Muscle layer of colon (tissue), 2 donors: Measurements from ENCODE around the gene MKX.

Experiments used
- H3K27ac ChIP-seq: one replicate; pipeline ENCODE4 v1.7.0; 2013; ENCODE audit warnings: low read depth, mild to moderate bottlenecking, low read length, moderate library complexity
- H3K27me3 ChIP-seq, 2 donors: one replicate each; pipeline ENCODE4 v1.7.0; 2013; ENCODE audit warnings: low read length in 2 of 2, mild to moderate bottlenecking in 2 of 2; ENCODE audit not compliant: insufficient read depth in 2 of 2, control insufficient read depth in 1 of 2
- H3K36me3 ChIP-seq: one replicate; pipeline ENCODE4 v1.7.0; 2013; ENCODE audit warnings: mild to moderate bottlenecking, low read length; ENCODE audit not compliant: insufficient read depth
- H3K4me1 ChIP-seq: one replicate; pipeline ENCODE4 v1.7.0; 2013; ENCODE audit warnings: mild to moderate bottlenecking, low read length; ENCODE audit not compliant: insufficient read depth
- H3K4me3 ChIP-seq, 2 donors: one replicate each; pipeline ENCODE4 v1.7.0; 2013; ENCODE audit warnings: low read length in 2 of 2, low read depth in 1 of 2, mild to moderate bottlenecking in 1 of 2, moderate library complexity in 1 of 2
- H3K9ac ChIP-seq: one replicate; pipeline ENCODE4 v1.7.0; 2013; ENCODE audit warnings: low read length
- H3K9me3 ChIP-seq: one replicate; pipeline ENCODE4 v1.7.0; 2013; ENCODE audit warnings: mild to moderate bottlenecking, low read length
- donor health status: abdominal sarcoma.
- donor health status: Adenocarcinoma of cecum.

MKX gene

DNA sequence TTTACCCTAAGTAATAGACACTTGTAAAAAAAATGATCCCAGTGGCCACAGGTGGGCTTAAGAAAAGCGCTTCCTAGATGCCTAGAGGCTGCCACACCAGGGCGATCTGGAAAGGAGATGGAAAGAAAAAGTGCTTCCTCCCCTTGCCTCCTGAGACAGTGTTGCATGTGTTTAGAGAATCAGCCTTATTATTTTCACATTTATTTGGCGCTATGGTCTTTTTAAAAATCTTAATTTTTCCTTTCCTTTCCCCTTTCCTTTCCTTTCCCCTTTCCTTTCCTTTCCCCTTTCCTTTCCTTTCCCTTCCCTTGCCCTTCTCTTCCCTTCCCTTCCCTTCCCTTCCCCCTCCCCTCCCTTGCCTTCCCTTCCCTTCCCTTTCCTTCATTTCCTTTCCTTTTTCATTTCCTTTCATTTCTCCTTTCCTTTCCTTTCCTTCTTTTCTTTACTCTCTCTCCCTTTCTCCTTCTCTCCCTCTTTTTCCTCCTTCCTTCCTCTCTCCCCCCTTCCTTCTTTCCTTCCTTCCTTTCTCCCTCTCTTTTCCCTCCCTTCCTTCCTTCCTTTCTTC is 7.1 kb upstream of the MKX start:
- Histone ChIP-seq H3K27me3 (peaks cover 5 to 9% of the 10 kb centered on the region in 2 donors), H3K9ac (no peak overlapping the region), H3K27ac (no peak overlapping the region), H3K9me3 (no peaks in the 10 kb centered on the region), H3K36me3 (no peaks in the 10 kb centered on the region), H3K4me3 (no peak overlapping the region), H3K4me1 (no peaks in the 10 kb centered on the region)

- no peak overlapping the region for H3K27ac ChIP-seq
- no peaks in the 10 kb centered on the region for H3K36me3 ChIP-seq
- H3K9me3 ChIP-seq = no peaks in the 10 kb centered on the region
- H3K9ac ChIP-seq = no peak overlapping the region
- H3K4me1 ChIP-seq = peaks cover 28% of the 10 kb centered on the region
- peaks cover 35 to 50% of the 10 kb centered on the region in 2 donors for H3K27me3 ChIP-seq
- no peak overlapping the region for H3K4me3 ChIP-seq
Measured at GRCh38 chr10:27748601-27749000, 3.0 kb upstream of the MKX start.

GRCh38 chr10:27747096-27747451 is 1.5 kb upstream of the MKX start:
- peaks cover 35 to 63% of the 10 kb centered on the region in 2 donors for H3K27me3 ChIP-seq

GRCh38 chr10:27746397-27747095 is 927 bp upstream of the MKX start:
- Histone ChIP-seq H3K4me3 (peak overlapping the region; percentile 54 to 60), H3K27ac (no peak overlapping the region), H3K36me3 (no peaks in the 10 kb centered on the region), H3K9me3 (no peaks in the 10 kb centered on the region), H3K4me1 (peaks cover 32% of the 10 kb centered on the region), H3K27me3 (peaks cover 35 to 68% of the 10 kb centered on the region in 2 donors), H3K9ac (no peak overlapping the region)

More at GRCh38 chr10:27747096-27747451, 1.5 kb upstream of the MKX start:
- H3K27ac ChIP-seq = no peak overlapping the region
- H3K9ac ChIP-seq = no peak overlapping the region
- H3K9me3 ChIP-seq = no peaks in the 10 kb centered on the region
- peak overlapping the region in 1 of 2 donors; percentile 54 for H3K4me3 ChIP-seq
- peaks cover 28% of the 10 kb centered on the region for H3K4me1 ChIP-seq
- no peaks in the 10 kb centered on the region for H3K36me3 ChIP-seq

- Histone ChIP-seq H3K9me3 (no peaks in the 10 kb centered on the region), H3K4me1 (peaks cover 33% of the 10 kb centered on the region), H3K27me3 (peaks cover 35 to 78% of the 10 kb centered on the region in 2 donors), H3K9ac (no peak overlapping the region), H3K36me3 (no peaks in the 10 kb centered on the region), H3K4me3 (peak overlapping the region; percentile 54 to 77), H3K27ac (no peak overlapping the region)
Measured at GRCh38 chr10:27744802-27745731, 552 bp downstream of the MKX start.

DNA sequence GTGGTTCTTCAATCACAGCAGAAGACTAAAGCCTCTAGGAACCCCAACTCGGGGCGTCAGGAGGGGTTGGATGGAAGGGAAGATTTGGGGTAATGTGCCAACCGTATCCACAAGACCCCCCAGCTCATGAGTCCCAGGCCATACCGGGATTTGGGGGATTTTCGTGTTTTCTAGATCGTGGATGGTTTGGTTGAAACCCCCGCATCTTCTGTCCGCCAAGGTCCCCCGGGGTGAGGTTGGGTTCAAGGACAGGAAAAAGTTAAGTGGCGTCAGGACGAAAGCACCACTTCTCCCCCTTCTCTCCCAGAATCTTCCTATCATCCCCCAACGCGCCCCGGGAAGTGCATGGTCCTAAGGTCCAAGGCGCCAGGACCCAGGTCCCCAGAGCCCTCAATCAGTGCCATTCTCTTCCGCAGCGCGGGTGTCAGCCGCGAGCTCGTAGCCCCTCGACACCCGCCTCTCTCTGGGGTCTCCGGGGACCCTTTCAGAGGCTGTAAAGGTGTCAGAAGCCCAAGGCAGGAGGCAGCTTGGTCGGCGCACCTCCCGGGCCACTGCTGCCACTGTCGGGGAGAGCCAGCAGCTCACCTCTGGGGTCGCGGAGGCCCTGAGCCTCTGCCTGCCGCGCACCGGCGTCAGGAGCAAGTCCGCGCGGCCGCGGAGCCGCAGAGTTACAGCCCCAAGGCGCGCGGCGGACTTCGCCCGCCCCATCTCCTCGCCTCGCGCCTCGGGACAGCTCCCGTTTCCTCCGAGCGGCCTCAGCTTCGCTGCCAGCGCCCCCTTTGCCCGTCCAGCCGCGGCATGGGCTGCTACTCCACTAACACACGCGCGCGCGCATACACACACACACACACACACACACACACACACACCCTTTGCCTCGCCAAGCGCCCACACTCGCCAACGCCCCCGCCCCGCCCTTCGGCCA is 1.5 kb downstream of the MKX start:
- Histone ChIP-seq H3K9ac (no peak overlapping the region), H3K4me1 (peaks cover 33% of the 10 kb centered on the region), H3K27ac (no peak overlapping the region), H3K4me3 (peak overlapping the region; percentile 54 to 77), H3K27me3 (peaks cover 35 to 78% of the 10 kb centered on the region in 2 donors), H3K9me3 (no peaks in the 10 kb centered on the region), H3K36me3 (no peaks in the 10 kb centered on the region)

GRCh38 chr10:27743012-27743876 is 2.4 kb downstream of the MKX start:
- Histone ChIP-seq H3K9ac (peak overlapping the region; percentile 21), H3K27ac (peak overlapping the region; percentile 55), H3K27me3 (peaks cover 35 to 72% of the 10 kb centered on the region in 2 donors)

DNA sequence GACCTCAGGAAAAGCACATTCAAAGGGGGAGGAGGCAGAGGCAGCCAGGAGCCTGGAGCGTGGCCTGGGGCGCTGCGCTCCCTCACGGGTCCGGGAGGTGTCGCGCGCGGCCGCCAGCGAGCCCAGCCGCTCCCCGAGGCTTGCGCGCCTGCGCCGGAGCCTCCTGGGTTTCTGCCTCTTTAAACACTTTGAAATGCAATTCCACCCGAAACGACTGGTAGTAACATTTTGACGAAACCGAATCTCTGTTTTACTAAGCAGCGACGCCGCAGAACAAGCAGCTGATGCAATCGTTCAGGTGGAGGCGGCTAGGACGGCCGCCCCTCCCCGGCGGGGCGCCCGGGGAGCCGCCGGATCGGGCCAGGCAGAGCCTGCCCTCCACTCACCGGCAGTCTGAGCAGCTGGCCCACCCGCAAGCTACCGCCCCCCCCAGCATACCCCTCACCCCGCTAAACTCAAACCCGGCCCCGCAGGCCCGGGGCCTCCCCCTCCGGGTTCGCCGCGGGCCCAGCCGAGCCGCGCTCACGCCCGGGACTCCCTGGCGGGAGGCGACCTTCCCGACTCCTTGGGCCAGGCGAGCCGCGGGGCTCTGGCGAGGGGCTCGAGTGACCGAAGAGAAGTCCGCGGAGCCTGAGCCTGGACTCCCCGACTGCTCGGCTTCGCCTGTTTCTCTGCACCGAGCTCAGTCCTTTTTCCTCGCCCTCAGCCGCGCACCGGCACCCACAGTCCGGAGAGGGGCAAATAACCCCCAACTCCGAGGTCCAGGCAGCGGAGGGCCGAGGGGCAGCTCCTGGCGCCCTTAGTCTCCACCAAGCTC is 3.2 kb downstream of the MKX start:
- H3K4me1 ChIP-seq = peaks cover 33% of the 10 kb centered on the region
- peak overlapping the region; percentile 54 to 77 for H3K4me3 ChIP-seq
- H3K27ac ChIP-seq = peak overlapping the region; percentile 55
- no peaks in the 10 kb centered on the region for H3K9me3 ChIP-seq
- H3K27me3 ChIP-seq = peaks cover 27 to 65% of the 10 kb centered on the region in 2 donors
- no peaks in the 10 kb centered on the region for H3K36me3 ChIP-seq
- peak overlapping the region; percentile 21 for H3K9ac ChIP-seq

More at GRCh38 chr10:27743012-27743876, 2.4 kb downstream of the MKX start:
- peaks cover 33% of the 10 kb centered on the region for H3K4me1 ChIP-seq
- no peaks in the 10 kb centered on the region for H3K9me3 ChIP-seq
- peak overlapping the region; percentile 54 to 77 for H3K4me3 ChIP-seq
- H3K36me3 ChIP-seq = no peaks in the 10 kb centered on the region

DNA sequence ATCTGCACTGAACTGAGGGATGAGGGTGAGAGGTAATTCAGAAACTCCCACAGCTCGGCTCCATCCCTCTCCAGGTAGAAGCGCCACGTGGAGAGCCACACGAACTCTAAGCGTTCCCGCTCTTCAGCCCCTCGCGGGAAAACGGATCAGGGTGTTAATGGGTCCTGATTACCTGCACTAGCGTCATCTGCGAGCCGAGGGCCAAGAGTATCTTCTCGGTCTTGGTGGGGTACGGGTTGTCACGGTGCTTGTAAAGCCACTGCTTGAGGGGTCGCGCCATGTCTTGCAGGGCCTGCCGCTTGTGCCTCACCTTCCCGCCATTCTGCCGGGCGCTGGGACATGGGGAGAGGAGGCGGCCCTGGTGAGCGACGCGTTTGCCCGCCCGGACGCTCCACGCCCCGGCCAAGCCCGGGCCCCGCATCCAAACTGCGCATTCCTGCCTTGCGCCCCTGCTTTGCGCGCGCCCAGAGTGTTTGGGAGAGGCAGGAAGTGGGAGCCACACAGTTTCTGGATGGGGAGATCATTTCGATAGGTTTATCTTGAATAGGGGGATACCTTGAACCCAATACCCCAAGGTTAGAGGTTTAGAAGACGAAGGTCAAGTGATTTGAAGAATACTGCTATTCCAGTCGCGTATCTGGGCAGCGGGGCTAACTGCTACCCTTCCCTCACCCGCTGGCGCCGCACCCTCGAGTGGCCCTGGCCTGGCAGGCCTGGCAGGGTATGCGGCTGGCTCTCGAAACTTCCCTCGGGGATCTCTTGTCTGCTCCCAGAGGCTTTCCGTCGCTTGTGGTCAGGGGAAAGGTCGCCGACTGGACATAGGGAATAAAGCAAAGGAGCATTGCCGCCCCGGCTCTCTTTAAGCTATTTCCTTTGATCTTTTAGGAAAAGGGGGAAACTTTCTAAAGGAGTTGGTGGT is 4.2 kb downstream of the MKX start:
- no peaks in the 10 kb centered on the region for H3K36me3 ChIP-seq
- no peaks in the 10 kb centered on the region for H3K9me3 ChIP-seq
- H3K9ac ChIP-seq = no peak overlapping the region
- H3K27me3 ChIP-seq = peaks cover 17 to 56% of the 10 kb centered on the region in 2 donors
- peak overlapping the region; percentile 54 to 77 for H3K4me3 ChIP-seq
- H3K27ac ChIP-seq = no peak overlapping the region
- H3K4me1 ChIP-seq = peaks cover 27% of the 10 kb centered on the region
